HT1080 (cell line): Measurements from ENCODE around the gene FEZ2. TPM values are rescaled to one million over a fixed set of nuclear protein-coding genes. Genes with fewer than 3 reads are reported as not detected.

ENCODE experiments used
- DNase-seq: peaks from one replicate; pipeline ENCODE4 v3.0.0-alpha.2; 2015; ENCODE audit warnings: low read depth
- total RNA-seq: library from RNA; depleted of rRNA; stranded (reverse); fragments of >200 nt; shearing (Covaris generic); gene quantifications from 2 replicates; pipeline ENCODE4 v1.2.3, GENCODE V29; 2014

Gene FEZ2
- total RNA-seq, 1 experiment from 2014 or later = 39.3 TPM

DNA sequence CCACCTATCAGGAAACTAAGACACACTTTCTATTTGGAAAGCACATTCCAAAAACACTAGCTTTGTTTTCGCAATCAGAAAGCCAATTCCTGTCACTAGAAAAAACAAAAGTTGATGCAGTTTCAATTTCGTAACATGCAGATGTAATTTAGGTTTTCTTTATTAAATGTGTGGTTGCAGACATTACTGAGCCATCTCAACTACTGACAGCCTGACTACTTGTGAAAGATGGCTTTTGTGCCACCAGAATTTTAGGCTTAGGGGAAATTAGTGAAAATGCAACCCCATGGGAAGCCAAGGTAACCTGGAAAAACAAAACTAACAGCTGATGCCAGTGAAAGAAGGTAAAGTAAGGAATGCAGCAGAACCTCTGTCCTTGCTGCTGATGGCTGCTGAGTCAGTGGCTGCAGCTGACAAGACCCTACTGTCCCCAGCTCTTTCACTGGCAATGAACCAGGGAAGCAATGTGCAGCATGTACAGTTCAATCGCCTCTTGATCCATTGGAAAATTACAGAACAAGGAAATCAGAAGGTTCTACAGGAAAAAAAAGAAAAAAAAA, 34.9 kb downstream of the FEZ2 start:
- no peak for DNase-seq

DNA sequence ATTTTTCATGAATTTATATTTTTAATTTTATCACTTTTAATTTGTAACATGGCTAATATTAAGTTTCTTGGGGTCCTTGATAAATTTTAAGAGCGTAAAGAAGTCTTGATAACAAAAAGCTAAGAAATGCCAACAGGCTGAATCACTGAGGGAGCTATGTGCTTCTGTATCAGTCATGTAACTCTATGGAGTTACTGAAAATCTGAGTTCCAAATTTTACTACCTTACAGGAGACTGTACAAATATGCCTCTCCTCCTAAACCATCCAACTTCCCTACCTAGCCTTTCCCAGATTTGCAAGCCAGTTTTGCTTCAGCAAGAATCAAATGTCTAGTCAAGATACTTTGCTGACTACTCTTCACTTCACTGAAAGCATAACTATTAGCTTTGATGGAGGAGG, 35.7 kb downstream of the FEZ2 start:
- peak; percentile 65 for DNase-seq

DNA sequence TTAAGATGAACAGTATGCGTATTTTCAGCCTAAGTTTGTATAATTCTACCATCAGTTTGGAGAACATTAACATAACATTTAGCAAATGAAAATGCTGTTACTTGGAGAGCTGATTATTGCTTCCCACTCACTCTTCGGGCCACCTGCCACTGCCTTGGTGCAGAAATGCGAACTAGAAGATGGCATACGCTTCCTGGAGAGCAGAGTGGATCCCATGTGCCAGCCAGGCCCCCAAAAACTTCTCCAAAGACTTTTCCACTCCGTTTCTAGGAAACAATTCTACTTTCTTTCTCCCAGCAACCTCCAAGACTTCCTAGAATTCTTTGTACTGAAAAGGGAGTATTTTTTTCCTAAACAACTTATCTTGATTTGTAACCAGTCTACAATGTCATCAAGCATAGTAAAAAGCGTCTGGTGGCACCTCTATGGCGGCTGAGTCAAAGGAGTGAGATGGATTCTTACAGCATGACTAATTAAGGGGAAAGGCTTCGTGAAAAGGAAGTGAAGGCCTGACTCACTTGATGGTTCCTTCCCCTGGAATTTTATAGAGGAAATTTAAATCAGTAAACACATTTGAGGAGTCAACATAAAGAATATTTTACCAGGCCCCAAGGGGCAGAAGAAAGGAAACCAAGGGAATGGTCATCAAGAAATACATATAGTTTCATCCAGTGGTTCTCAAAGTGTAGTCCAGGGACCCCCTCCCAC, 36.6 kb downstream of the FEZ2 start:
- peak; percentile 96 for DNase-seq

DNA sequence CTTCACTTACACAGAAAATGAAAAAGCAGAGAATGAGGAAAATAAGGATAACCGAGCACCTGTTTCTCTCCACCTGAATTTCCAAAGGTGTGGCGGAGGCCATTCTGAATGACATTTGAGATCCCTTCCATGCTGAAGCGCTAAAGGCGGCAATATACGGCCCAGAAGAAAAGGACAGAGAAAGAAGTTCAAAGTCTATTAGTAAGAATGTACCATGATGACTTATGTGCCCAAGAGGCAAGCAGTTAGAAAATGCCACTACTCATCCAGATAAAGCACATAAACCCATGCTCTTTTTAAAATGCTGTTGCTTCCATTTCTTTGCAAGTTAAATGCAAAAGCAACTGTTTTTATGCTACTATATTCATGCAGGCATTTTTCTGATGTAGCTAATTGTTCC, 37.2 kb downstream of the FEZ2 start:
- no peak for DNase-seq

DNA sequence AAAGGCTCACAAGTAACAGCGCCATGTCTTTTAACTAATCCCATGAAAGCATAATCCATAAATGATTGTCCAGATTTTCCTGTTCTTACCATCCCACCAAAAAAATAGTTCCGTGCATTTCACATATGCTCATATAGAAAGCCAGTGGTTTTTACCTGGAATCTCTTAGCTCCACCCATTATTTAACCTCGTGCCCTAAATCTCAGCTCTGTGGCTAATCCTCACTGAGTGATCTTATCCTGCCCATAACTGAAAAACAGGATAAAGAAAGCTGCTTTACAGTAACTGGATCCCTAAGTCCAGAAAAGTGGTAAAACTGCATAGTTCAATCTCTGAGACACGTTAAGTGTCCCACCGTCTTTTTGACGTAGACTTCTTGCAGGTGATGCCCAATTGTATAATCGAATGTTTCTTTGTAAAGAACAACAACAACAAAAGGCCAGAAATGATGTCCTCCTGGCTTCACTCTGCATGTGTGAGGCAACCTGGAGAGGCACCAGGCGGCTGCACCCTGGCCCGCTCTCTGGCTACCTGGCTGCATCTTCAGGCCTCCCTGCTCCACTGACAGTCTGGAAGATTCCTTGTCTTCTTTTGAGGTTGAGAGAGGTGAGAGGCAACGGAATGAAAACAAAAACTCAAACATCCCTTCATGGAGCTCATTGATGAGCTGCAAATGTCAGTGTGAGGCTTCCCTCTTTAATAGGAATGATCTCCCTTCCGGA, 38.6 kb downstream of the FEZ2 start:
- no peak for DNase-seq

DNA sequence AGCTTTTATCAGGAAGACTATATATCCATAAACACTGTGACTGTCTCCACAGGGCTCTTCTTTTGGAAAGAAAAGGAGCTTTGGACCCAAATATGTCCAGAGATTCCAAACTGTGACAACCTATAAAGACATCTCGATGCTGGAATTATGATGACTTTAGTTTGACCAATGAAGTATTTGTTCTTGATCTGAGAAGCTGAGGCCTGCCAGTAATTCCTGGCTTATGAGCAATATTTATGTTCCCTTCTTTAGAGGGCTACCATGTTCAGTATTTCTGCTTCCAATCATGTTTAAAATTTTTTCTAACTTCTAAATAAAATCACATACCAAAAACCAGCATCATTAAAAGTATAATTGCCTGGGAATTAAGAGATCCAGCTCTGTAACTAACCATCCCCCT, 41.1 kb downstream of the FEZ2 start:
- no peak for DNase-seq

DNA sequence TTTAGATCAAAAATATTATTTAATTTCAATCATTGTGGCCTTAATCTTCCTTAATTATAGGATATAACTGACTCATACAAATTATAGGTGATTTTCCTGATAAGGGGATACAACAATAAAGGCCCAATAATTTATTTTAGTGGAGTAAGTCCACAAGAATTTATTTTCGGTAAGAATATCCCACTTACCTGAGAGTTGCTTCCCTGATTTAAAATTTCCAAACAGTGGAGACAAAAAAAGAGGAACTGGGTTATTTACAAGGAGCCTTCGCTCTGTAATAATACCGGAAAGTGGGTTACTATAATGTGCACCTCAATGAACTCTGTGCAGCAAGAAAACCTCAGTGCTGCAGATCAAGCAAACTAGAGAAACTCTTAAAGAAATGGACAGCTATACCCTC, 42.2 kb downstream of the FEZ2 start:
- DNase-seq = no peak

DNA sequence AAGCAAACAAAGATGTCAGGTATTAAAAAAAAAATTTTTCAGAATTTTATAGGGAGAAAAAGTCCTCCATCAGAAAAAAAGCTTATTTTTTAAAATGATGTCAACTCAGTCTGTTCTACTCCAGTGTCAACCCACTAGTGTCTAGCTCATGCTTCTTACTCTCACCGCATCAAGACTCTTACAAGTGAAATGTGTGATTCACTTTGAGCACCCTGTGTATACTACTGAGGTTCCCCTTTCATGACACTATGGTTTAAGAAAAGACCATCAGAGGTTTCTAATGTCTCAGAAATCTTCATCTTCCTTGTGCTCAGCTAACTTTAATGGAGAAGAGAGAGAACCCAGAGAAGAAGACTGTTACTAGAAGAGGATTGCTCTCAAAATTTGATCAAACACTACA, 43.4 kb downstream of the FEZ2 start:
- DNase-seq = no peak

DNA sequence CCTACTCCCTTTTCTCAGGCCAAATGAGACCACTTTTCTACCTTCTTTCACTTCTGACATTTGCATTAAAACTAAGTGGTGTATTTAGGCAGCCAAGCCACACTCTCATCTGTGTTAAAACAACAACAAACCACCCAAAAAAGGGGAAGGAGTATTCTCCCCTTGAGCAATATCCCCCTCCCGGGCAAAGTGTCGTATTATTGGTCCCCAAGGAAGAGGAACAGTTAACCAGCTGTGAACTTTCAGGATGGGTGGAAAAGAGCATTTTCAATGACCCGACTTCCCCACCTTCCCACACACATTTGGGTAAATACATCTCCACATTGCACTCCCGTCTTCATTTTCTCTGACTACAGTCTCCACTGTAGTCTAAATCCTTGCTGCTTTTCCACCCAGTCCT, 44.3 kb downstream of the FEZ2 start:
- no peak for DNase-seq

DNA sequence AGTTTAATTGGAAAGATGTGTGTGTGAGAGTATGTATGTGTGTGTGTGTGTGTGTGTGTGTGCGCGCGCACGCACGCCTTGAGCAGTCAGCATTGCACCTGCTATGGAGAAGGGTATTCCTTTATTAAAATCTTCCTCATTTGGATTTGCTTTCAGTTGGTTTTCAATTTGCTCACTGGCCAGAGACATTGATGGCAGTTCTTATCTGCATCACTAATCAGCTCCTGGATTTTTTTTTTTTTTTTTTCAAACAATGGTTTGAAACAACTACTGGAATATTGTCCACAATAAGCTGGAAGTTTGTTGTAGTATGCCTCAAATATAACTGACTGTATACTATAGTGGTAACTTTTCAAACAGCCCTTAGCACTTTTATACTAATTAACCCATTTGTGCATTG, 48.0 kb downstream of the FEZ2 start:
- DNase-seq = no peak

DNA sequence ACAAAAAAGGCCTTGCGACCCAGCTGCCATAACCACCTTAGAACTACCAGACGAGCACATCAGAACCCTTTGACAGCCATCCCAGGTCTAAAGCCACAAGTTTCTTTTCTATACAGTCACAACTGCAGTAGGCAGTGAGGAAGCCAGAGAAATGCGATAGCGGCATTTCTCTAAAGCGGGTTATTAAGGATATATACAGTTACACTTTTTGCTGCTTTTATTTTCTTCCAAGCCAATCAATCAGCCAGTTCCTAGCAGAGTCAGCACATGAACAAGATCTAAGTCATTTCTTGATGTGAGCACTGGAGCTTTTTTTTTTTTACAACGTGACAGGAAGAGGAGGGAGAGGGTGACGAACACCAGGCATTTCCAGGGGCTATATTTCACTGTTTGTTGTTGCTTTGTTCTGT, 48.8 kb downstream of the FEZ2 start:
- DNase-seq = peak; percentile 49

DNA sequence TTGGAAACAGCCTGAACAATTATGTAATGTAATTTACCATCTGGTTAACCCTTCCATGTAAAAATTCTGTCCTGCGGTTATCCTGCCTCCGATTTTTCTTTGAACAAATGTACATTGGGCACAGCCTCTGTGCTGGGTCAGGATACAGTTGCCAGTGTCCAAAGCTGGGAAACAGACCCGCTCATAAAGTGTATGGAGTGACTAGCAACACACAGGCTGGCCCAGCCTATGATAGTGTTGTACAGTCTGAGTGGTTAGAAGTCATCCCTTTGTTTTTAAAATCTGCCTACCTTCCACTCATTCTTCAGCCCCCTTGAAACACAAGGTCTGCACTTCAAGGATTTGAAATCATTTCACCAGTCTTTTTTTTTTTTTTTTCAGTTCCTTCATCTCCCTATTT, 50.1 kb downstream of the FEZ2 start:
- DNase-seq = no peak

DNA sequence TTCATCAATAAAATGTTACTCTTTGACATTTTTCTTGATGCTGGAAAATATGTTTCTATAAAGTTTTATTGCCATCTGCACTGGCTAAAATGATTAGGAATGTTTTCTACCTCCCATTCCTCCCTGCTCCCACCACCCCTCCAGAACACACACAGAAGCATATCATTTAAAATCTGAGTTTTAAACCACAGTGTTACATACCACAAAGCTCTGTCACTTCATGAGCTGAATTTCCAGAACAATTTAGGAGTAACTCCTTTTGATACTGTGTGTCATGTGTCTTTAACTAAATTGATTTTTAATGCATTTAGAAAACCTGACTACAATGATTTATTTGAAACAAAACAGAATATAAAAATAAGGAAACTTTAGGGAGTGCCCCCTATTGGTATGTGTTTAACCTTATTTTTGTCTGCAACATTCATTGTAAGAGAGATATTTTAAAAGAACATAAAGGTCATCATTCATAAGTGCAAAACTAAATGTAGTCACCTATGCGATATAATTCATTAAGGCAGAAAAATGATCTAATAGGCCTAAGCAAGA, 52.0 kb downstream of the FEZ2 start:
- DNase-seq = no peak

DNA sequence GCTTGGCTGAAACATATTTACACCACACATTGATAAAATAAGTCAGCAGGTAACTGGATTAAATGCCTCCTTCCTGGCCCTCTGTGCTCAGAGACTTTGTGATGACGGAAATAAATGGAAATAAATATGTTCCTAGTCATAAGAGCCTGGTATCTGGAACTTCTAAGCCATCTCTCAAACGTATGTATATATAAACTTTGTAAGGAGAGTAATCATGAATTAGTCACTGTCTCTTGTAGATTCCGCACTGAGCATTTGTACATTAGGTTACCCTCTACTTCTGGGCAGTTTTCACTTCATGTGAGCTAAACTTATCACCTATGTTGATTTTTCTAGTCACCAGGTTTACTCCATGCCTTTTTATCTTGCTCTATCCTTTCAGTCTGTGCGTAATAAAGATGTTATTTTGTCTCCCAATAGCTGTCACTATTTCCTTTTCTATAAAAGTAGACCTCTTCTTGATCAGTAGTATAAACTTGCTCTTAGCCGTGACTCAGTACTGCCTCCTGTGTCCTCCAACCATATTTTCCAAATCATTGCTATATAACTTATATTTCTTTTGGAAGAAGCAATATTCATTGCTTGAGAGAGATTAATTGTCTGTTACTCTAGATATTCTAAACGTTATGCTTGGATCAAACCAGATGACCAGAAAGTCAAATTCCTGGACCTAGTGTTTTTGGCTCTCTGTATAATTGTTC, 53.2 kb downstream of the FEZ2 start:
- no peak for DNase-seq

DNA sequence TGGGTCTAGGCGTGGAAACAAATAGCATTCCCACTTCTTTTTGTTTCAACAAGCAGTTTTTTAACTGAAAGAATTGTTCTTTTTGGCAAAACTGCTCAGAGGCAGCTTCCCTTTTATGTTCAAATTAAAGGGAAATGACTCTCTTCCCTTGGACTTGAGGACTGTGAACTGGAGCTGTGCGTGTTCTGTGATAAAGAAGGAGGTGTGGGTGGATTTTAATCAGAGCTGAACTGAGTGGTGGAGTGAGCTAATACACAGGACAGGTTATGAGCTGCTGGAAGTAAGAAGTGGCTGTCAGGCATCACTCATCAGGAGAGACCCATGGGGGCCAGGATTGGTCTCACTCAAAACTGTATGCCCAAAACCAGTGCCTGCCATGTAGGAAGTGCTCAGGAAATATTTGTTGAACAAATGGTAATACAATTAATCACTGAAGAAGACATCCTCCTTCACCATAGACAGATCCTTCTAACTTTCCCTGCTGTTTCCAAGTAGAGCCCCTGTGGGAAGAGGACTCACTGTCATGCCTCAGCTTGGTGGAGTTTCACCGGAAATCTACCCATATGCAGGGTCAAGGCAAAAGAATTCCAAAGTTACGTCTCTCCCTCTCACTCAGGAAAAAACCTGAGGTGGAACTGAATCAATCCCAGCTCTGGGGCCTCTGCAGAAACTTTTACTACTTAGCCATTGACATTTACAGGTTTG, 55.9 kb downstream of the FEZ2 start:
- no peak for DNase-seq

DNA sequence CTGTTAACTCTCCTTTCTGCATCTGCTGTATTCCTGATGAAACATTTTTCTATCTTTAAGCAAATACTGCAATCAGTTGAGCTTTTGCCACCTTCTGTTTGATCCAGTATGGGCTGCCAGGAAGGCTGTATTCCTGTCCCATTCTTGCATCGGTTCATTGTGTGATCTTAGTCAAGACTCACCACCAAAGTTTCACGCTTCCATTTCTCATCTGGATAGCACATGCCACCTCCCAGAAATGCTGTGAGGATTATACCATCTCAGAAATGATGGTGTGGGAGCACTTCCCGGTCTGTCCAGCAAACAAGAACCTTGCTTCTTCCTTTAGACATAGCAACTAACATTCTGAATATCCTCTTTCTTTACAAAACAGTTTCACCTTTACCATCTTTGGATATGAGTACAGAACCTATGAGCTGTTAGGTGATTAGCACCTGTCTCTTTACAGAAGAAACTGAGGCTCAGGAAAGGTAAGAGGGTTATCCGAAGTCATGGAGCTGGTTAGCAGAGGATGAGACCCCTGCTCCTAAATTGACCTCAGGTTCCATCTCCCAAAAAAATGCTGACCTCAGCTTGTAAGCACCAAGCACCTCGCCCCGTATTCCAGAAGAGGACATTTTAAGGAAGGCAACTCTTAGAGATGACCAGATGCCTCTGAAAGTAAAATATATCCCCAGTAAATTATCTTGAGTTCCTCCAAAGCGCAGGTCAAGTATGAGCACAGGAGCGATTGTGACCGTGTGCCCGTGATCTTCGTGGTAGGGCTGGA, 56.8 kb downstream of the FEZ2 start:
- DNase-seq = no peak

DNA sequence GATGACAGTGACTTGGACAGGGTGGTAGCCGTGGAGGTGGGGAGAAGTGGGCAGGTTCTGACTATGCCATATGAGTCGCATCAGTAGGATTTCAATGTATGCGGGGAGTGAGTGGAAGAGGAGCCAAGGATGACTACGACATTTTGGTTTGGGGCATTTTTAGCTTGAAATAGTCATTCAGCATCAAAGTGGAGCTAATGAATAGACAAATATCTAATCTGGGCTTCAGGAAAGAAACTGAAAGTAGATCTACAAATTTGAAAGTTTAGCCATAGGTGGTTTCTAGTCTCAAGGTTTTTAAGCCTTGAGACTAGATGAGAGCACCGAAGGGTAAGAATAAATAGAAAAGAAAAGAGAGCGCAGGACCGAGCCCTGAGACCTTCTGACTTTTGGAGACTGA, 58.3 kb downstream of the FEZ2 start:
- peak; percentile 60 for DNase-seq

DNA sequence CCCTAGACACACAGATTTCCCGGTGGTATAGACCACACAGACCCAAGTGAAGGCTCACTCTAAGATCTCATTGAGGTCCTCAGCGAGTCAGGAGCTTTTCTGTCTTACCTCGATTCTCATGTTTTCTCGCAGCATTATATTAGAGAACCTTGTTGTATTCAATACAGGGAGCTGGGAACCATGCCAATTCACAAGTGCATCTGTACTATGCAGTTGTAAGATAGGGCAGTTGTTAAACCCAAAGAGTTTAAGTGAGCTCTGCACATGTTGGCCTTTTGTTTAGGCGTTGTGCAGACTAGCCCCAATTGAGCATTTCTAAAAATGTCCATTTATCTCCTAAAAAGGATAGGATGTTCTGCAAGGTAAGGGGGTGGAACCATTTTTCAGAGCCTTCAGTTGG, 59.6 kb downstream of the FEZ2 start:
- DNase-seq = no peak

DNA sequence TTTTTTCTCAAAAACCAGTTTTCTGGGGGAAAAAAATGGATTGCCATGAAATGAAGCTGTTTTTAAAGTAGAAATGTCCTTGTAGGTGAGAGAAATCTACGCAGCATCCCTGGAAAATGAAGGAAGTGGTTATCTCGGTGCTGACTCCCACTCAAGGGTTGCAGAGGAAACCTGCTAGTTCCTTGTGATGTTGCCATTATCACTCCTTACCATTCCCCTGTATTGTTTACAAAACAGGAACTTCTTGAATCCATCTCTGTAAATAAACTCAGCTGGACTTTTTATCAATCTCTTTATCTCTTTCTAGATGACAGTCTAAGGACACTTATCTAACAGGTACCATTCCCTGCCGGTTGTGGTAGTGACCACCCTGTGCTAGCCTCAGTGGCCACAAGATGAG, 61.2 kb downstream of the FEZ2 start:
- DNase-seq = no peak

DNA sequence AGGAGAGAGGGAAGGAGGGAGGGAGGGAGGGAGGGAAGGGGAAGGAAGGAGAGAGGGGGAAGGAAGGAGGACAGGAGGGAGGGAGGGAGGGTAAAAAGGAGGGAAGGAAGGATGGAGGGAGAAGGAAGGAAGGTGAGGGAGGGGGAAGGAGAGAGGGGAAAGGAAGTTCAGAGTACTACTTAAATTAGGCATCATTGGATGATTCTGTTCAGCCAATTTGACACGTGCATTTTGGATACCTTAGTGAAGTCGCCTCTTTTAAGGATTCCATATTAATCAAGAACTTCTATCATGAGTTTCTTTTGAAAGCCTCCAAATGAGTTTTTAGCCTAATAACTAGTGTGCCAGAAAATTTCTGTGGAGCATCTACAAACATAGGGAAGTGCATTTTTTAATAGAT, 62.9 kb downstream of the FEZ2 start:
- DNase-seq = no peak
